Neuronal stem cell (in vitro differentiated cells): ENCODE measurements around the gene POPDC2.

Experiments used
- DNase-seq: peaks from one replicate; pipeline ENCODE4 v3.0.0-alpha.2; 2013; ENCODE audit warnings: low spot score
- H2AFZ ChIP-seq: one replicate; pipeline ENCODE4 v1.6.1; 2013; ENCODE audit warnings: mild to moderate bottlenecking, low read length, inconsistent platforms
- H2AK5ac ChIP-seq: 2 replicates; pipeline ENCODE4 v1.6.1; 2013; ENCODE audit warnings: low read depth, mild to moderate bottlenecking, inconsistent platforms, low read length, moderate library complexity, mixed read lengths
- H2BK120ac ChIP-seq: 2 replicates; pipeline ENCODE4 v1.6.1; 2013; ENCODE audit warnings: low read depth, mild to moderate bottlenecking, inconsistent platforms, low read length, moderate library complexity, mixed read lengths
- H2BK12ac ChIP-seq: one replicate; pipeline ENCODE4 v1.6.1; 2013; ENCODE audit warnings: low read length, inconsistent platforms
- H2BK15ac ChIP-seq: 2 replicates; pipeline ENCODE4 v1.6.1; 2013; ENCODE audit warnings: mild to moderate bottlenecking, low read length, inconsistent platforms, mixed read lengths
- H2BK5ac ChIP-seq: one replicate; pipeline ENCODE4 v1.6.1; 2013; ENCODE audit warnings: inconsistent platforms, mild to moderate bottlenecking, low read length, moderate library complexity
- H3K14ac ChIP-seq: one replicate; pipeline ENCODE4 v1.6.1; 2013; ENCODE audit warnings: low read length, inconsistent platforms
- H3K18ac ChIP-seq: 2 replicates; pipeline ENCODE4 v1.6.1; 2013; ENCODE audit warnings: low read length, inconsistent platforms
- H3K23ac ChIP-seq: 2 replicates; pipeline ENCODE4 v1.6.1; 2013; ENCODE audit warnings: low read depth, mild to moderate bottlenecking, mixed read lengths, low read length, inconsistent platforms; ENCODE audit not compliant: poor library complexity
- H3K27ac ChIP-seq: replicated peaks from 3 replicates; pipeline ENCODE4 v1.5.1; 2013; ENCODE audit warnings: low read length, inconsistent platforms
- H3K27me3 ChIP-seq, 3 experiments: 2 replicates each; pipeline ENCODE4 v1.6.1; 2013; ENCODE audit warnings: low read length in 3 of 3, mild to moderate bottlenecking in 2 of 3, inconsistent platforms in 1 of 3, low read depth in 1 of 3, mixed read lengths in 1 of 3, moderate library complexity in 1 of 3; ENCODE audit not compliant: control insufficient read depth in 3 of 3, insufficient read depth in 3 of 3
- H3K36me3 ChIP-seq, 2 donors: replicated peaks in 1 of 2; 2 replicates each; pipeline ENCODE4 v1.6.1; 2013; ENCODE audit warnings: low read length in 2 of 2; ENCODE audit not compliant: control insufficient read depth in 2 of 2, insufficient read depth in 2 of 2
- H3K4ac ChIP-seq: 2 replicates; pipeline ENCODE4 v1.6.1; 2013; ENCODE audit warnings: inconsistent platforms, mild to moderate bottlenecking, low read length, moderate library complexity
- H3K4me1 ChIP-seq, 2 donors: 1 replicate in 1 of 2; 2 replicates in 1 of 2; pipeline ENCODE4 v1.6.1; 2013; ENCODE audit warnings: low read length in 2 of 2, low read depth in 1 of 2; ENCODE audit not compliant: control insufficient read depth in 2 of 2, insufficient read depth in 1 of 2
- H3K4me2 ChIP-seq: one replicate; pipeline ENCODE4 v1.6.1; 2013; ENCODE audit warnings: mild to moderate bottlenecking, low read length, inconsistent platforms; ENCODE audit not compliant: insufficient read depth, poor library complexity, severe bottlenecking
- H3K4me3 ChIP-seq, 2 donors: 2 replicates each; pipeline ENCODE4 v1.5.1; 2013; ENCODE audit warnings: low read length in 2 of 2, mild to moderate bottlenecking in 2 of 2, inconsistent platforms in 1 of 2, moderate library complexity in 1 of 2
- H3K79me1 ChIP-seq: one replicate; pipeline ENCODE4 v1.6.1; 2013; ENCODE audit warnings: low read depth, mild to moderate bottlenecking, inconsistent platforms, low read length, moderate library complexity
- H3K9ac ChIP-seq: one replicate; pipeline ENCODE4 v1.6.1; 2013; ENCODE audit warnings: mild to moderate bottlenecking, low read depth, low read length, inconsistent platforms; ENCODE audit not compliant: poor library complexity
- H3K9me3 ChIP-seq, 2 donors: replicated peaks in 1 of 2; 2 replicates each; pipeline versions ENCODE3 to v1.6.1; 2013; ENCODE audit warnings: low read length in 2 of 2, mild to moderate bottlenecking in 2 of 2, inconsistent platforms in 1 of 2, low read depth in 1 of 2, mixed read lengths in 1 of 2, moderate library complexity in 1 of 2; ENCODE audit not compliant: control insufficient read depth in 2 of 2, insufficient read depth in 1 of 2
- H4K8ac ChIP-seq: one replicate; pipeline ENCODE4 v1.6.1; 2013; ENCODE audit warnings: low read depth, mild to moderate bottlenecking, inconsistent platforms, low read length, moderate library complexity
- H4K91ac ChIP-seq: one replicate; pipeline ENCODE4 v1.6.1; 2013; ENCODE audit warnings: low read length, low read depth, mild to moderate bottlenecking, inconsistent platforms; ENCODE audit not compliant: poor library complexity
- WGBS, 2 donors: extraction: QIAGEN DNeasy Blood & Tissue Kit; methylation state at CpG; one replicate each; pipeline ENCODE4 v1.1.7; 2013; ENCODE audit warnings: missing lambda C conversion rate in 2 of 2, mixed read lengths in 1 of 2; ENCODE audit not compliant: insufficient read length in 2 of 2, insufficient replicate concordance in 1 of 2; ENCODE audit errors: extremely low coverage in 2 of 2; 5-methylcytosine and 5-hydroxymethylcytosine counted together

The POPDC2 gene

DNA sequence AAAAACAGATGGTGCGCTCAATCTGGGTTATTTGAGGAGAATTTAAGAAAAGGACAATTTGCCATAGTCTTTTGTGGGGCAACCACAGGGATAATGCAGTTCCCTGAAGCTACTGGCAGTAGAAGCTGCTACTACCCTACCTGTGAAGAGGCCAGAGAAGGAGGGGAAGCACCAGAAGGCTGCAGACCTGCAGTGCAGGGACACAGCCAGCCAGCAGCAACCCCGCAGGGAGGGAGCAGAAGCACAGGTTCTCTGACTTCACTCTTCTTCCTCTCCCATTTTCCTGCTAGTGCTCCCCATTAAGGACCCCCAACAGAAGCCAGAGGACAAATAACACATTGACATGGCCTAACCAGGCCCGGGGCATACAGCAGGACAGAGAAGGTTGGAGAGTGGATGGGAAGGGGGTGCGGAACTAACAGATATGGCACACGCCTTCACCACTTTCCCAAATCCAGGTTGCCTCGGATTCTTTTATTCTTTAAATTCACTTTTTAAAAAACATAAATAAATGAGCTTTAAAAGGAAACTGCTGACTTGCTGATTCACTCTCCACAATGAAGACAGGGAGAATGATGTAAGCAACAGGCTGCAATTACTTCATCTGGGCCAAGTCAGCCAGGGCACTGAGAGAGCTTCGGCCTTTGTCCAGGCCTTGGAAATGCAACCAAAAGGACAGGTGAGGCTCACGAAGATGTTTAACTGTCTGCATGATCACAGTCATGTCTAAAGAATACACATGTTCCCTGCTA, 30.1 kb downstream of the POPDC2 start:
- no CpG with 5 or more reads among the region's 8 CpGs for WGBS, 2 donors
- H3K36me3 ChIP-seq: no peaks in the 10 kb centered on the region

DNA sequence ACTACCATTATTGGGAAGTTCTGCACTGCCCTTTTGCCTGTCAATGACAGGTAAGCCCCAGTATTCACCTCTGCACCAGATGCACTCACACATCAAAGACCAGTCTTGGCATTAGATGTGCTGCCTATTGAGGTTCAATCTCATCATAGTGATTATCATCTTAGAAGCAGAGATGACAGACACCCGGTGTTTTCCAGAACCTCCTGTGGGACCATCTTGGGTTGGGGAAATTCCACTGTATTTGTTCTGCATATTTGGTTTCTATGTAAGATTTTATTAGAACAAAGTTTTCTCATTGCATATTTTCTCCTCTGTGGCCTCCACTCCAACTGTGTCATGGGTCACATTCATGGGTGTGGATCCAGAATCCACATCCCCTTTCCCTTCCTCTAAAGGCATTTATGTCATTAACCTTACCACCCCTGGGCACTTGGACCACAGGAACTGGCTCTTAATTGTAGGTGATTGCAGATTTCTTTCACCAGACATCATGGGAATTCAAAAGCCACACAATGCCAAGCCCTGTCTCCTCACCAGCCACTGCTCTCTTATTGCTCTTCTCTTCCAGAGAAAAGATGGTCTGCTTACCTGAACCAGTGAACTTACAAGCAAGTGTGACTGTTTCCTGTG, 31.5 kb downstream of the POPDC2 start:
- Histone ChIP-seq H4K91ac (no peak overlapping the region), H3K36me3 (no peaks in the 10 kb centered on the region), H3K23ac (no peak overlapping the region), H2AFZ (no peak overlapping the region), H2BK12ac (no peak overlapping the region), H2AK5ac (no peak overlapping the region), H2BK15ac (no peak overlapping the region), H3K18ac (no peak overlapping the region), H3K14ac (no peak overlapping the region), H3K4me3 (no peak overlapping the region), H2BK5ac (no peak overlapping the region), H3K79me1 (no peaks in the 10 kb centered on the region), H3K4ac (no peak overlapping the region), H3K27ac (no peak overlapping the region), H3K9me3 (no peaks in the 10 kb centered on the region), H2BK120ac (no peak overlapping the region), H3K27me3 (no peaks in the 10 kb centered on the region), H4K8ac (no peak overlapping the region), H3K9ac (no peak overlapping the region), H3K4me2 (no peak overlapping the region), H3K4me1 (peaks cover 7 to 12% of the 10 kb centered on the region in 2 donors)
- DNase-seq: no peak
- WGBS, 2 donors: no CpG with 5 or more reads among the region's 1 CpG

More for the DNA sequence above, 30.1 kb downstream of the POPDC2 start:
- H4K91ac ChIP-seq: no peak overlapping the region
- no peak for DNase-seq
- H2BK15ac ChIP-seq: no peak overlapping the region
- no peak overlapping the region for H2AK5ac ChIP-seq
- H3K27ac ChIP-seq: no peak overlapping the region
- H2AFZ ChIP-seq: no peak overlapping the region
- H3K23ac ChIP-seq: no peak overlapping the region
- H3K9ac ChIP-seq: no peak overlapping the region
- no peak overlapping the region for H3K18ac ChIP-seq
- H3K4me3 ChIP-seq: no peak overlapping the region
- H3K4me1 ChIP-seq: peaks cover 7 to 12% of the 10 kb centered on the region in 2 donors
- H4K8ac ChIP-seq: no peak overlapping the region
- no peaks in the 10 kb centered on the region for H3K9me3 ChIP-seq
- no peak overlapping the region for H3K14ac ChIP-seq
- H3K27me3 ChIP-seq: no peaks in the 10 kb centered on the region
- H2BK5ac ChIP-seq: no peak overlapping the region
- H3K4ac ChIP-seq: no peak overlapping the region
- H2BK12ac ChIP-seq: no peak overlapping the region
- no peak overlapping the region for H3K4me2 ChIP-seq
- H2BK120ac ChIP-seq: no peak overlapping the region
- no peaks in the 10 kb centered on the region for H3K79me1 ChIP-seq

DNA sequence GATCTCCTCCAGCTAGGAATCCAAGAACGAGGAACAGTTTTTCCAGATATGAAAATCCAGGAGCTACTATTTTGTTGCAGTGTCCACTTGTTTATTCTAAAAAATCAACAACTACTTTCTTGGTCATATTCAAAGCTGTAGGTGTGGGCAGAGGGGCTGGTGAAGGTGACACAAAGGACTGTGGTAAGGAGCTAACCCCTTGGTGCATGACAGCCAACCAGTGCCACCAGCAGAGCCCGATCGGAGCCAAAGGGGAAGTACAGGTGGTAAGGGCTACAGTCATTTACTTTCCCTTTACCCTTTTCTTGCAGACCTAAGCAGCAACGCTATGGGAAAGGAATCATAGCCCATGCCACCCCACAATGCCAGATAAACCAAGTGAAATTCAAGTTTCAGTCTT, 32.0 kb downstream of the POPDC2 start:
- Histone ChIP-seq H3K4me2 (no peak overlapping the region), H4K8ac (no peak overlapping the region), H3K14ac (no peak overlapping the region), H2AK5ac (no peak overlapping the region), H3K4me3 (no peak overlapping the region), H4K91ac (no peak overlapping the region), H2AFZ (no peak overlapping the region), H3K9me3 (no peaks in the 10 kb centered on the region), H3K27me3 (no peaks in the 10 kb centered on the region), H3K23ac (no peak overlapping the region), H3K27ac (no peak overlapping the region), H3K9ac (no peak overlapping the region), H2BK120ac (no peak overlapping the region), H2BK15ac (no peak overlapping the region), H3K4me1 (peaks cover 7 to 12% of the 10 kb centered on the region in 2 donors), H3K18ac (no peak overlapping the region), H2BK5ac (no peak overlapping the region), H2BK12ac (no peak overlapping the region), H3K4ac (no peak overlapping the region), H3K79me1 (no peaks in the 10 kb centered on the region), H3K36me3 (no peaks in the 10 kb centered on the region)
- no peak for DNase-seq
- no CpG with 5 or more reads among the region's 4 CpGs for WGBS, 2 donors

DNA sequence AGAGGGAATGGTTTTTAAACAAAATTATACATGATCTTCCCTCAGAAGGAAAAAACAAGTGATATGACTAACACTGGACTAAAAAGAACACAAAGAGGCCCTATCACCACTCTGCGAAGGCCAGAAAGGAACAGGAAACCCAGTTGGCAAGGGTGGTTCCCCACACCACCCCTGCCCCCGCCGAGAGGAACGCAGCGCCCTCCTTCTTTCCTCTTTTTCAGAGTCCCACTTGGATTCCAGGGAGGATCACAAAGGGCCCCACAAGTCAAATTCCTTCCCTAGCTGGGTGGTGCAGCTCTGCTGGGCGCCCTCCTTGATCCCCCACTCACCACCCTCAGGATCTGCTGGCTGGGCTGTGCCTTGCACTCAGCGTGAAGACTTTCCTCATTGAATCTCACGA, 32.9 kb downstream of the POPDC2 start:
- Histone ChIP-seq H4K91ac (no peak overlapping the region), H3K4me3 (no peak overlapping the region), H3K27ac (no peak overlapping the region), H3K9me3 (no peaks in the 10 kb centered on the region), H3K36me3 (no peaks in the 10 kb centered on the region), H3K4me1 (peaks cover 7 to 12% of the 10 kb centered on the region in 2 donors), H3K14ac (no peak overlapping the region), H2BK15ac (no peak overlapping the region), H2BK5ac (no peak overlapping the region), H4K8ac (no peak overlapping the region), H3K23ac (no peak overlapping the region), H2BK120ac (no peak overlapping the region), H2AFZ (peak overlapping the region; percentile 37), H3K79me1 (no peaks in the 10 kb centered on the region), H3K4ac (no peak overlapping the region), H3K4me2 (no peak overlapping the region), H2BK12ac (no peak overlapping the region), H2AK5ac (no peak overlapping the region), H3K18ac (no peak overlapping the region), H3K9ac (no peak overlapping the region), H3K27me3 (no peaks in the 10 kb centered on the region)
- DNase-seq: no peak
- no CpG with 5 or more reads among the region's 8 CpGs for WGBS, 2 donors
